T-helper 22 cell (primary cell): ENCODE data around the gene KLHL22.
"Not testable (repeated sequence)": the region's sequence is repeated elsewhere in the genome, so short reads cannot be mapped to it uniquely, and the experiment has no call there.

ENCODE experiments used
- DNase-seq: peaks from one replicate; pipeline ENCODE4 v3.0.0-alpha.2; 2020; ENCODE audit warnings: low read depth

The KLHL22 gene

DNA sequence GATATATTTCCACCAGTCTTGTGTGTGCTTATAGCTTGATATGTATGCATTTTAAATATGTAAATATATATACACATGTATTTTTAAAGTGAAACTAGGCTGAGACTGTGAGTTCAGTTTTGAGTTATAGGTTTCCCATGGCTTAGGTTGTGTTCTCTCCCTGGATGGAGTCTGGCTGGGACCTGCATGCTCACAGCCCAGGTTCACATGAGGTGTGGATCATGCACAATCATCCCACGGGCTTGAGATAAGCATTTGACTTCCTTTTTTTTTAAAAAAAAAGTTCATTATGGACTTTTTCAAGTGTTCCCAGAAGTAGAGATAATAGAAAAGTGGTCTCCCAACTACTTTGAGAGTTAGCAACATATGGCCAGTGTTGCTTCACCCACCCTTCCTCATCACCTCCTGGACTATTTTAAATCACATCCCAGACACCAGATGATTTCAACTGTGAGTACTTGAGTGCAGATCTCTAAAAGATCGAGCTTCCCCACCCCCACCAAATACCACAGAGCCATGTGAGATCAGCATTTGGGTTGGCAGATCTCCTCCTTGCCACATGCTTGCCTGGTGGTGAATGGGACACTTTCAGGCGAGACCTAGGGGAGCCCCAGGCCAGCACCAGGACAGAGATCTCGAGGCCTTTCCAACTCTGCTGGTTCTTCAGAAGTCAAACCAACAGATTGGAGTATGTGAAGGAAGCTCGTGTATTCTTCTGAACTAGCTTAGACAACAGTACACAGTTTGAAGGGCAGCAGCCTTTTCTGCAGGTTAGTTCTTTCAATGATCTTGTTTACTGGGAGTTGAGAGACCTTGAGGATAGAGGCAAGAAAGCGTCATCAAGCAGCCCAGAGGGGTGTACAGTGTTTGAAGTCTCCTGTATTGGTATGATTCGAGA lies 27.7 kb upstream of the KLHL22 start:
- DNase-seq = peak; percentile 16

DNA sequence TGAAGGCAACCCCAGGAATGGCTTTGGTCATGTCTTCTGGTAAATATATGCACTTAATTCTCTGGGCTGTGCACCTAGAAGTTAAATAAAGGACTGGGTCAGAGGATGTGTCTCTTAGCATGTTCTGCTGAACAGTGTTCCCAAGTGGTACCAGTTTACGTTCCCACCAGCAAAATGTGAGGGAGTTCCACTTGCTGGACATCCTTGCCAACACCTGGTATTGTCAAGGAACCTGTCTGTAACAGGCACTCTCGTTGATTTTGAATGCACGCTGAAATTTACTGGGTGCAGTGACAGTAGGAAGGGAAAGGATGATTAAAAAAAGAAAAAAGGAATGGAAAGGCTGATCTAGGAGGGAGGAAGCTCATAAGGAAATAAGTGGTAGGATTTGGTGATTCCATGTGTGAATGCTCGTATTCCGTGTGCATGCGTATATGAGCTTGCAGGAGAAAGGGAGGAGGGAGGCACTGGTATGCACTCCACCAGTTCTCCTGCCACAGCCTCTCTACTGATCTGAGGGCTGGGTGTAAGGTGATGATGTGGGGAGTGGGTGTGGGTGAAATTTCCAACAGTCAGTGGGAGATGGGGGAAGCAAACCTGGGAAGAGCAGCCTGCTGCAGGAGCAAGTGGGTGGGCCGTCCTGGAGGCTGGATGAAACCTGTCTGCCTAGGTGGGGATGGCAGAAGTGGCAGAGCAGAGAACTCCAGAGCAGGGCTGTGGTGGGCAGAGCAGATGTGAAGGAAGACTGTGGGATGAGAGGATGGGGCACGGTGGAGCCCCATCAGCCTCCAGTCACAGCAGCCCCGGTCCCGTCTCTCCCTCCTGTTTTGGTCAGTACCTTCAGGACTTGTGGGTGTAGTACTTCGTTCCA lies 26.8 kb upstream of the KLHL22 start:
- no peak for DNase-seq

DNA sequence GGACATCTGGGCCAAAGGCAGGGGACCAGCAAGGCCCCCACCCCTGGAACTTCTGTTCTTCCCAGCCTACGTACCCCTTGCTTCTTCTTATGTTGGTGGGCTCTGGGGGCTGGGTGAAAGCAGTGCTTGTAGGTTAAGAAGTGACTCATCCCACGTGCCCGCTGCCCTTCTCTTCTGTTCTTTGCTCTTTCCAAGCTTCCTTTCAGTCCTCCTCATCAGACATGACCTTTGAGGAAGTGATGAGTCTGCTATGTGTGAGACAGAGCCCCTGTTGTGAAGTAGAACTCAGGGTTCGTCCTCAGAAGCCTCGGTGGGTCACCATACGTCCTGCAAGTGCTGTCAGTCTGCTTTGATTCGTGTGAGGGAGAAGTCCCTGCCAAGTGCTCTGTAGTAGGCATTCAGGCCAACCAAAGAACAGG lies 24.5 kb upstream of the KLHL22 start:
- DNase-seq = no peak

- no peak for DNase-seq
These were observed 24.0 kb upstream of the KLHL22 start for GRCh38 chr22:20519558-20519957.

DNA sequence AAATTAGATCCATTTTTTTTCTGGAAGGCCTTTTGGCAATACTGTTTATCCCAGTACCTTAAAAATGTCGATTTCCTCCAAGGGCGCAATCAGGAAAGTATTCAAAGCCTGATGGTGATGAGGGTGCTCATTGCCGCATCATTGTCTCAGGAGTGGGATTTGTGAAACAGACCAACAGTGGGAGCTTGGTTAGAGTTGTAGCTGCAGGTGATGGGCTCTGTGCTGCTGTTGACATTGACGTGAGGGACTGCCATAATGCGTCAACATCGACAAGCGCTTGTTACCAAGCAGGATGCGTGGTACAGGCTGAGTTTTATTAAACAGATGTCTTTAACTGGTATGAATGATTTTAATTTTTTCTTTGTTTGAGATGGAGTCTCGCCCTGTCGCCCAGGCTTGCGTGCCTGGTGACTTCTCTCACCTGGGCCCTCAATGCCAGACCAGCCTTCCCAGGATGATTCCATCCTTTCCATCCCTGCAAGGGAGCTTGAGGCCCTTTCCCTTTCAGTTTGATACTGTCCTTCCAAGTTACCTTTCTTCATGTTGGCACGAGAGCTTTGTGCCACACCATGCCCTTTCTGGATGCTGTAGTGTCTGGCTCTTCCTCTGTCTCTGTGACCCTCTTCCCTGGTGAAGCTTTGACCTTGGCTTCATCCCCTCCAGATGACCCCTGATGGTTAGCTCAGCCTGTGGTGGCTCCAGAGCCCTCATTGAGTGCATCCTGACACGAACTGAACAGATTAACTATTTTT lies 22.4 kb upstream of the KLHL22 start:
- no peak for DNase-seq

DNA sequence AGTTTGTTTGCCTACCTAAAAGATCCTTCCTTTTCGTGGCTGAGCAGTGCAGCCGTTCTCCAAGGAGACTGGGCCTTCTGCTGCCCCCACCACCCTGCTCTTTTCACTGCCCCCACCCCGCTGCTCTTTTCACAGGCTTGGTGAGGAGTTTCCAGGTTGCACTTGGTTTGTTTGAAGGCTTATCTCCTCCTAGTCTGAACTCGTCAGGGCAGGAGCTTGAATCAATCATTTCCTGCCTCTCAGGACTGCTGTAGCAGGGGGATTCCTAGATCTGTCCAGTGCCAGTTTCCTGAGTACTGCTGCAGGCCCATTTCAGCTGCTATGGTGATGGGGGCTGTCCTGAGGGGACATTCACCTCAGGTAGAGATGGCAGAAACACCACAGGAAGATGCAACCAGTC lies 21.8 kb upstream of the KLHL22 start:
- no peak for DNase-seq

- DNase-seq = no peak
These were observed 20.8 kb upstream of the KLHL22 start for GRCh38 chr22:20516399-20516798.

DNA sequence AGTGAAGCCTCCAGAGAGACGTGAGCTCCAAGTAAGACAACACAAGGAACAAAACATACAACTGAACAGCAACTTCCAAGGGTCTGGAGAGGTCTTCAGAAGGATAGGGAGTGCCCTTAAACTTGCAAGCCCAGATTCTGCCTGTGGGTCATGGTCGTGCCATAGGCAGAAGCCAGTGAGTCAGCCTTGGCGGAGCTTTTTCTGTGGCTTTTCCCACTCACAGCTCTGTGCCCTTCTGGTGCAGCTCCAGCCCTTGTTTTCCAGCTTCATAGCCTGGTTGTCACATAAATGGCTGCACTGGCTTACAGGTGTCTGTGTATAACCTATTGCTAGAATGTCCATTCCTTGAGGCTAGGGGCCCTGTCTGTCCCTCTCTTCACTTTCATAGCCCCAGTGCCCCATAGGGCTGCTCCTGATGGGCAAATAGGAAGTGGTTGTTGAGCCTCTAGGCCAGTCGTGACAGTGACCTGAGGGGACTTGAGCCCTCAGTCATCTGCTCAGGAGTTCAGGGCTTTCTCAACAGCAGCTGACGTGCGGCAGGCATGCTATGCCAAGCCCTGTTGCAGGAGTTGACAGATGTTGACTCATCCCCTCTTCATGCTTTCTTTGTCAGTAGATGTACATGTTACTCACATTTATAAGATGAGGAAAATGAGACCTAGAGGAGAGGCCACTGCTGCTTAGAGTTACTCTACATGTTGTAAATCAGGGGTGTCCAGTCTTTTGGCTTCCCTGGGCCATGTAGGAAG lies 19.2 kb upstream of the KLHL22 start:
- DNase-seq = no peak

- no peak for DNase-seq
These were observed 16.1 kb upstream of the KLHL22 start for GRCh38 chr22:20511578-20512229.

GRCh38 chr22:20510811-20511577 lies 15.4 kb upstream of the KLHL22 start:
- DNase-seq = no peak

- peak; percentile 51 for DNase-seq
These were observed 13.9 kb upstream of the KLHL22 start for GRCh38 chr22:20509344-20510047.

DNA sequence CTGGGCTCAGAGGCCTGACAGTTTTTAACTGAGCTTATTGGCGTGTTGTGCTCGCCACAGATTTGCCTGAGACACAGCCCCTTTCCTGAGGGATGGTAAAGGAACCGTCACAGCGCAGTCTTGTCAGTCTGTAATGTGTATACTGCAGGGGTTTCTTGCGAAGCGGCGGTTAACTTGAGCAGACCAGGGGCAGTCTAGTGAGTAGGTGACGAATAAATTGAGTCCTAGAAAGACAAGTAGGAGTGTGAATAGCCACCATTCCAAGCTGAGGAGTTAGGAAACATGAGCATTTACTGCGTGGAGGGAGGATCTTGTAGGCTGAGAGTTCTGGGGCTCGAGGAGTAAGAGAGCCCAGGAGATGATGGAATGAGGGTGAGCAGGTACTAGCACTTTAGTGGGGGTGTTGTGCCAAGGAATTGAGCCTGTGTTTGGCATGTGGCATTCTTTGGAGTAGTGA lies 13.2 kb upstream of the KLHL22 start:
- DNase-seq = no peak

DNA sequence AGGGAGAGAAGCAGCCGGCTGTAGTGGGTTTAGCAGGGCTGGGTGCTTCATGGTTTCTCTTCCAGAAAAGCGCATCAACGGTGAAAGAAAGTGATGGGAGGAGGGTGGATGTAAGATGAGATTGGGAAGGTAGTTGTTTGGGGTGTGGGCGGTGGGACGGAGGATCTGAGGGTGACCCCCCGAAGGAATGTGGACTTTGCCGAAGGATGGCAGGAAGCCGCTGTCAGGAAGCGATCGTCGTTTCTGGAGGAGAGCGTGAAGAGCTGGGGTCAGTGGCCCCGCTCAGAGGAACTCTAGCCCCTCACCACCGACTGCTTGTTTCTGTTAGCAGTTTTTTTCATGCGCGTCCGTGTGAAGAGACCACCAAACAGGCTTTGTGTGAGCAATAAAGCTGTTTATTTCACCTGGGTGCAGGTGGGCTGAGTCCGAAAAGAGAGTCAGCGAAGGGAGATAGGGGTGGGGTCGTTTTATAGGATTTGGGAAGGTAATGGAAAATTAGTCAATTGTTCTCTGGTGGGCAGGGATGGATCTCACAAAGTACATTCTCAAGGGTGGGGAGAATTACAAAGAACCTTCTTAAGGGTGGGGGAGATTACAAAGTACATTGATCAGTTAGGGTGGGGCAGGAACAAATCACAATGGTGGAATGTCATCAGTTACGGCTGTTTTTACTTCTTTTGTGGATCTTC lies 12.6 kb upstream of the KLHL22 start:
- DNase-seq = not testable (repeated sequence)

GRCh38 chr22:20507253-20508066 lies 11.9 kb upstream of the KLHL22 start, which contains the start of gene MED15:
TSS of gene MED15 (plus strand) at chr22:20507610. CDS start at chr22:20507679, 69 bp downstream.
- DNase-seq = peak; percentile 79

GRCh38 chr22:20506543-20507252 lies 11.1 kb upstream of the KLHL22 start:
- no peak for DNase-seq

GRCh38 chr22:20504293-20504922 lies 8.8 kb upstream of the KLHL22 start:
- DNase-seq = not testable (repeated sequence)

DNA sequence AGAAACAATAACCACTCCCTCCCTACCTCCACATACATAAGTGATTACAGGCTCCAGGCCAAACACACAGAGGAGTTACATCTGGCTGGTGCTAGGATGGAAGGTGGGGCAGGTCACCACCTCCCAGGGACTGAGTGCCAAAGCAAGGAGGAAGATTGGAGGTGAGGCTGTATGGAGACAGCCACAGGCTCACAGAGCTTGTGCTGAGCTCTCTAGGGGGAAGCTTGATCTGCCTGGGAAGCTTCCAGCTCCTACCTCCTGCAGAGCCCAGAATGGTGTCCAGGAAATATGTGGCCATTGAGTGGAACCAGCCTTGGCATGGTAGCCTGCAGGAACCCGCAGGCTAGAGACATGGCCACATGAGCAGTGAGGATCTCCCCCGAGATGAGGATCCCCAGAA lies 8.2 kb upstream of the KLHL22 start:
- DNase-seq = no peak
